ENCODE results near the gene CDO1. TPM values are rescaled to one million over a fixed set of nuclear protein-coding genes. Genes with fewer than 3 reads are reported as not detected.
"Not testable (repeated sequence)": the region's sequence is repeated elsewhere in the genome, so short reads cannot be mapped to it uniquely, and the experiment has no call there.

The CDO1 gene
- total RNA-seq, 1 experiment from 2014 or later = 0.42 TPM

DNA sequence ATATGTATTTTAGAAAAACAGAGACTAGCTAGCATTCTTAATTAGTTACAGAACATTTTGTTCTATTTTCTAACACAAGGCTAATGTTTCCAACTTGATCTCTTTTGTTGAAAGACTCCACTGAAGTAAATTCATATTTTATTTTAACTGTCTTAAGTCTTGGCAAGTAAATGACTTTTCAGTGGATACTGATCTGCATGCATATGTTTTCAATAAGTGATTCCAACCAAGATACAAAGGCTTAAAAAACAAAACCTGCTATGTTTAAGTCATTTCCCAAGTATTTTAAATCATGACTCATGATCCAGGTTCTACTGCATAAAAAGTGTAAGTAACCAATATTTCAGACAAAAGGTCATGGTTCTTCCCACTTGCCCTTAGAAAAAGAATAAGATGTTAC is 5.7 kb downstream of the CDO1 start:
- H3K27ac Mint-ChIP-seq (ENCODE audit: low read depth, unreplicated experiment) = no peak overlapping the region
- no peak overlapping the region for H3K4me3 Mint-ChIP-seq (ENCODE audit: unreplicated experiment)
- POLR2A ChIA-PET = interaction anchor here (1.2 kb wide), 1 partner anchor 14 kb away, joined by 4 read pairs; no protein-coding TSS in a partner anchor
- intact Hi-C loops (cut with micrococcal nuclease) = no loop called here
- H3K27me3 Mint-ChIP-seq (ENCODE audit: insufficient read depth, unreplicated experiment) = peaks cover 12% of the 10 kb centered on the region
- H3K4me1 Mint-ChIP-seq (ENCODE audit: insufficient read depth, unreplicated experiment) = no peaks in the 10 kb centered on the region
- no peaks in the 10 kb centered on the region for H3K9me3 Mint-ChIP-seq (ENCODE audit: unreplicated experiment)
- BruUV-seq (replicated peaks) = no TSS peak
- CTCF ChIA-PET = interaction anchor here (1.0 kb wide), 1 partner anchor 20 kb away, joined by 3 read pairs; no protein-coding TSS in a partner anchor
- no peaks in the 10 kb centered on the region for H3K36me3 Mint-ChIP-seq (ENCODE audit: insufficient read depth, unreplicated experiment)
- no peak for DNase-seq (ENCODE audit: unreplicated experiment)
- TF ChIP-seq, protein P1, sequence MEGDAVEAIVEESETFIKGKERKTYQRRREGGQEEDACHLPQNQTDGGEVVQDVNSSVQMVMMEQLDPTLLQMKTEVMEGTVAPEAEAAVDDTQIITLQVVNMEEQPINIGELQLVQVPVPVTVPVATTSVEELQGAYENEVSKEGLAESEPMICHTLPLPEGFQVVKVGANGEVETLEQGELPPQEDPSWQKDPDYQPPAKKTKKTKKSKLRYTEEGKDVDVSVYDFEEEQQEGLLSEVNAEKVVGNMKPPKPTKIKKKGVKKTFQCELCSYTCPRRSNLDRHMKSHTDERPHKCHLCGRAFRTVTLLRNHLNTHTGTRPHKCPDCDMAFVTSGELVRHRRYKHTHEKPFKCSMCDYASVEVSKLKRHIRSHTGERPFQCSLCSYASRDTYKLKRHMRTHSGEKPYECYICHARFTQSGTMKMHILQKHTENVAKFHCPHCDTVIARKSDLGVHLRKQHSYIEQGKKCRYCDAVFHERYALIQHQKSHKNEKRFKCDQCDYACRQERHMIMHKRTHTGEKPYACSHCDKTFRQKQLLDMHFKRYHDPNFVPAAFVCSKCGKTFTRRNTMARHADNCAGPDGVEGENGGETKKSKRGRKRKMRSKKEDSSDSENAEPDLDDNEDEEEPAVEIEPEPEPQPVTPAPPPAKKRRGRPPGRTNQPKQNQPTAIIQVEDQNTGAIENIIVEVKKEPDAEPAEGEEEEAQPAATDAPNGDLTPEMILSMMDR (IDR thresholded peaks at IDR 0.05; ENCODE audit: unreplicated experiment) = no peak

DNA sequence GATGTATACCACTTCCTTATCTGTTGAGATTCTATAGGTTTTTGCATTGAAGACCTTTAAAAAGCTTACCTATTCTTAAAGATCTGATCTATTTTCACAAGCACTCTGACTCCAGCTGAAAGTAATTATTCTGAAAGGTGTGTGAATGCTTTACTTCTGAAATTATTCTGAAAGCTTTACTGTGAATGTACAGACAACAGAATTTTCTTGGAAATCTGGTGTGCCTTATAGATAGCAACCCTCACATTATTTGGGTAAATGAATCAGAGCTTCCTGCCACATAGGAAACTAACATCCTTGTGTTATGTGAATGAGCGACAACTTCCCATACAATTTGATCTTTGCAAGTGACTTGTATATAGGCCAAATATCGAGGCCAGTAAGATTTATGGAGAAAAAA is 6.5 kb downstream of the CDO1 start:
- no peak overlapping the region for H3K27ac Mint-ChIP-seq (ENCODE audit: low read depth, unreplicated experiment)
- TF ChIP-seq, protein P1 (IDR thresholded peaks at IDR 0.05; ENCODE audit: unreplicated experiment) = no peak
- H3K4me3 Mint-ChIP-seq (ENCODE audit: unreplicated experiment) = no peak overlapping the region
- POLR2A ChIA-PET = interaction anchor here (1.2 kb wide), 1 partner anchor 15 kb away, joined by 4 read pairs; no protein-coding TSS in a partner anchor
- intact Hi-C loops (cut with micrococcal nuclease) = no loop called here
- no TSS peak for BruUV-seq (replicated peaks)
- CTCF ChIA-PET = interaction anchor here (1.0 kb wide), 1 partner anchor 21 kb away, joined by 3 read pairs; no protein-coding TSS in a partner anchor
- no peaks in the 10 kb centered on the region for H3K4me1 Mint-ChIP-seq (ENCODE audit: insufficient read depth, unreplicated experiment)
- H3K9me3 Mint-ChIP-seq (ENCODE audit: unreplicated experiment) = no peaks in the 10 kb centered on the region
- DNase-seq (ENCODE audit: unreplicated experiment) = no peak
- H3K36me3 Mint-ChIP-seq (ENCODE audit: insufficient read depth, unreplicated experiment) = no peaks in the 10 kb centered on the region
- peaks cover 6% of the 10 kb centered on the region for H3K27me3 Mint-ChIP-seq (ENCODE audit: insufficient read depth, unreplicated experiment)

DNA sequence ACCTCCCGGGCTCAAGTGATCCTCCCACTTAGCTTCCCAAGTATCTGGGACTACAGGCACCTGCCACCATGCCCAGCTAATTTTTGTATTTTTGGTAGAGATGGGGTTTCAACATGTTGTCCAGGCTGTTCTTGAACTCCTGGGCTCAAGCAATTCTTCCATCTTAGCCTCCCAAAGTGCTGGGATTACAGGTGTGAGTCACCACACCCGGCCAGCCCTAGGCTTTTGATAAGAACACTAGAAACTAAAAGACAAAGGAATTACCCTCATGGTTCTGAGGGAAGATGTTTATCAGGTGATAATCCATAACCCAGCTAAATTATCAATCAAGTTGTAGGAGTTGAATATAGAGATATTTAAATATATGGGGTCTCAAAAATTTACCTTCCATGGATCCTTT is 8.4 kb downstream of the CDO1 start:
- intact Hi-C loops (cut with micrococcal nuclease); H3K4me1 Mint-ChIP-seq (ENCODE audit: insufficient read depth, unreplicated experiment); H3K27me3 Mint-ChIP-seq (ENCODE audit: insufficient read depth, unreplicated experiment); H3K9me3 Mint-ChIP-seq (ENCODE audit: unreplicated experiment); DNase-seq (ENCODE audit: unreplicated experiment); H3K36me3 Mint-ChIP-seq (ENCODE audit: insufficient read depth, unreplicated experiment); H3K4me3 Mint-ChIP-seq (ENCODE audit: unreplicated experiment); BruUV-seq (replicated peaks); H3K27ac Mint-ChIP-seq (ENCODE audit: low read depth, unreplicated experiment): not testable (repeated sequence)
- POLR2A ChIA-PET = interaction anchor here (0.6 to 0.7 kb wide), 2 partner anchors 15 to 1971 kb away, joined by 3 to 5 read pairs; no protein-coding TSS in a partner anchor
- CTCF ChIA-PET = interaction anchor here (0.6 to 1.6 kb wide), 2 partner anchors 260 to 1497 kb away, joined by 3 to 8 read pairs; no protein-coding TSS in a partner anchor

DNA sequence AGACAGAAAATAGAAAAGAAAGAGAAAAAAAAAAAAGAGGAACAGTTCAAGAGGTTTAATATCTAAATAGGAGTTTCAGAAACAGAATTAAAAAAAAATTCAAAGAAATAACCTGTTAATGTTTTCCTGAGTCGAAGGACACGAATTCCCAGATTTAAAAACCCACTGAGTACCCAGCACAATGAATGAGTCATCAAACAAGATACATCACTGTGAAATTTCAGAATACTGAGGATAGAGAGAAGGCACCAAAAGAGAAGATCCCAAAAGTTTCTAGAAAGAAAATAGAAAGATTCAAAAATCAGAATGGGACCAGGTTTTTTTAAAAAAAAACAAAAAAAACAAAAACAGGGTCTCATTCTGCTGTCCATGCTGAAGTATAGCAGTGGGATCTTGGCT is 8.8 kb downstream of the CDO1 start:
- H3K9me3 Mint-ChIP-seq (ENCODE audit: unreplicated experiment) = no peaks in the 10 kb centered on the region
- H3K36me3 Mint-ChIP-seq (ENCODE audit: insufficient read depth, unreplicated experiment) = no peaks in the 10 kb centered on the region
- H3K27ac Mint-ChIP-seq (ENCODE audit: low read depth, unreplicated experiment) = no peak overlapping the region
- ChIA-PET POLR2A (no interaction called here), CTCF (interaction anchor here (1.6 kb wide), 1 partner anchor 261 kb away, joined by 8 read pairs; no protein-coding TSS in a partner anchor)
- H3K27me3 Mint-ChIP-seq (ENCODE audit: insufficient read depth, unreplicated experiment) = no peaks in the 10 kb centered on the region
- intact Hi-C loops (cut with micrococcal nuclease) = no loop called here
- TF ChIP-seq, protein P1 (IDR thresholded peaks at IDR 0.05; ENCODE audit: unreplicated experiment) = no peak
- no peak for DNase-seq (ENCODE audit: unreplicated experiment)
- BruUV-seq (replicated peaks) = no TSS peak
- H3K4me1 Mint-ChIP-seq (ENCODE audit: insufficient read depth, unreplicated experiment) = no peaks in the 10 kb centered on the region
- no peak overlapping the region for H3K4me3 Mint-ChIP-seq (ENCODE audit: unreplicated experiment)

Data from MCF 10A (cell line).